ENCODE results near the gene B3GNT7. TPM values are rescaled to one million over a fixed set of nuclear protein-coding genes. Genes with fewer than 3 reads are reported as not detected.

The B3GNT7 gene
- polyA plus RNA-seq, 1 donor (not counting 4 experiments of a cell fraction or from before 2014, with no cell fraction given) = not detected

GRCh38 chr2:231388725-231389346 lies 6.7 kb upstream of the B3GNT7 start:
- dilution Hi-C loops (cut with MboI; ENCODE audit: extremely low pct_ligation_motif_present, low sequenced_read_pairs) = no loop called here
- no peak overlapping the region for H3K9ac ChIP-seq (ENCODE audit: control insufficient read depth, extremely low read depth, insufficient read depth, low read length)

GRCh38 chr2:231390667-231391066 lies 4.8 kb upstream of the B3GNT7 start:
- Histone ChIP-seq H3K4me3 (ENCODE audit: control insufficient read depth in 2 of 3, extremely low read depth in 1 of 3, insufficient read depth in 2 of 3, low read depth in 1 of 3, low read length in 3 of 3) (no peak overlapping the region), H3K27me3 (ENCODE audit: control insufficient read depth, extremely low read depth, insufficient read depth, low read length) (peaks cover 16% of the 10 kb centered on the region), H2AFZ (ENCODE audit: control insufficient read depth, low read length) (no peak overlapping the region), H3K4me1 (ENCODE audit: control insufficient read depth, extremely low read depth, insufficient read depth, low read length) (no peaks in the 10 kb centered on the region), H3K36me3 (ENCODE audit: control insufficient read depth in 2 of 2, extremely low read depth in 1 of 2, insufficient read depth in 2 of 2, low read length in 2 of 2) (no peaks in the 10 kb centered on the region), H3K9me1 (ENCODE audit: control insufficient read depth, extremely low read depth, insufficient read depth, low read length) (no peaks in the 10 kb centered on the region), H4K20me1 (ENCODE audit: control insufficient read depth, extremely low read depth, insufficient read depth, low read length) (no peaks in the 10 kb centered on the region), H3K9ac (ENCODE audit: control insufficient read depth, extremely low read depth, insufficient read depth, low read length) (no peak overlapping the region), H3K79me2 (ENCODE audit: control insufficient read depth, insufficient read depth, low read length) (no peaks in the 10 kb centered on the region), H3K4me2 (ENCODE audit: control insufficient read depth, extremely low read depth, insufficient read depth, low read depth, low read length) (no peak overlapping the region), H3K9me3 (ENCODE audit: control insufficient read depth, low read depth, low read length) (peaks cover under 1% of the 10 kb centered on the region), H3K27ac (ENCODE audit: control insufficient read depth, insufficient read depth, low read length) (no peak overlapping the region)
- no peak for TF ChIP-seq EZH2 (IDR thresholded peaks at IDR 0.05; ENCODE audit: low read length)
- no peak for TF ChIP-seq CTCF (optimal IDR thresholded peaks at IDR 0.05 in 1 of 3, IDR thresholded peaks at IDR 0.05 in 1 of 3, conservative IDR thresholded peaks at IDR 0.05 in 1 of 3; ENCODE audit: extremely low read depth in 1 of 3, insufficient read depth in 2 of 3, low read length in 3 of 3)
- no peak for DNase-seq (ENCODE audit: low read depth, low spot score)
- dilution Hi-C loops (cut with MboI; ENCODE audit: extremely low pct_ligation_motif_present, low sequenced_read_pairs) = no loop called here
- FAIRE-seq = no peak

More at GRCh38 chr2:231388725-231389346, 6.7 kb upstream of the B3GNT7 start:
- Histone ChIP-seq H3K9me1 (ENCODE audit: control insufficient read depth, extremely low read depth, insufficient read depth, low read length) (no peaks in the 10 kb centered on the region), H3K27ac (ENCODE audit: control insufficient read depth, insufficient read depth, low read length) (no peak overlapping the region), H4K20me1 (ENCODE audit: control insufficient read depth, extremely low read depth, insufficient read depth, low read length) (no peaks in the 10 kb centered on the region), H3K4me3 (ENCODE audit: control insufficient read depth in 2 of 3, extremely low read depth in 1 of 3, insufficient read depth in 2 of 3, low read depth in 1 of 3, low read length in 3 of 3) (no peak overlapping the region), H3K9me3 (ENCODE audit: control insufficient read depth, low read depth, low read length) (peaks cover 6% of the 10 kb centered on the region), H3K4me2 (ENCODE audit: control insufficient read depth, extremely low read depth, insufficient read depth, low read depth, low read length) (no peak overlapping the region), H3K27me3 (ENCODE audit: control insufficient read depth, extremely low read depth, insufficient read depth, low read length) (no peaks in the 10 kb centered on the region), H3K79me2 (ENCODE audit: control insufficient read depth, insufficient read depth, low read length) (no peaks in the 10 kb centered on the region), H2AFZ (ENCODE audit: control insufficient read depth, low read length) (no peak overlapping the region), H3K36me3 (ENCODE audit: control insufficient read depth in 2 of 2, extremely low read depth in 1 of 2, insufficient read depth in 2 of 2, low read length in 2 of 2) (no peaks in the 10 kb centered on the region), H3K4me1 (ENCODE audit: control insufficient read depth, extremely low read depth, insufficient read depth, low read length) (no peaks in the 10 kb centered on the region)
- DNase-seq (ENCODE audit: low read depth, low spot score) (no peak), FAIRE-seq (no peak)
- TF ChIP-seq EZH2 (IDR thresholded peaks at IDR 0.05; ENCODE audit: low read length) (no peak), CTCF (optimal IDR thresholded peaks at IDR 0.05 in 1 of 3, IDR thresholded peaks at IDR 0.05 in 1 of 3, conservative IDR thresholded peaks at IDR 0.05 in 1 of 3; ENCODE audit: extremely low read depth in 1 of 3, insufficient read depth in 2 of 3, low read length in 3 of 3) (no peak)

Measured in keratinocyte (primary cell).